HUES64 (cell line): ENCODE measurements around the gene TBC1D1.

Source experiments
- H3K27ac ChIP-seq: 2 replicates; pipeline ENCODE4 v1.7.0; 2013; ENCODE audit warnings: low read depth, low read length, inconsistent platforms
- H3K27me3 ChIP-seq: 2 replicates; pipeline ENCODE4 v1.6.1; 2013; ENCODE audit warnings: mild to moderate bottlenecking, low read length; ENCODE audit not compliant: insufficient read depth
- H3K36me3 ChIP-seq: 2 replicates; pipeline ENCODE4 v1.6.1; 2013; ENCODE audit warnings: mild to moderate bottlenecking, low read length; ENCODE audit not compliant: insufficient read depth
- H3K4me1 ChIP-seq: 2 replicates; pipeline ENCODE4 v1.6.1; 2013; ENCODE audit warnings: mild to moderate bottlenecking, low read length, moderate library complexity; ENCODE audit not compliant: insufficient read depth
- H3K4me3 ChIP-seq: 2 replicates; pipeline ENCODE4 v1.5.1; 2013; ENCODE audit warnings: mild to moderate bottlenecking, low read length, moderate library complexity
- H3K9ac ChIP-seq: 2 replicates; pipeline ENCODE4 v1.6.1; 2013; ENCODE audit warnings: mild to moderate bottlenecking, low read depth, low read length
- H3K9me3 ChIP-seq: 2 replicates; pipeline ENCODE4 v1.6.1; 2013; ENCODE audit warnings: low read depth, low read length; ENCODE audit not compliant: insufficient read depth
- WGBS: fragments of 150-250, 120-280 bp; methylation state at CpG from one replicate; pipeline ENCODE4 v1.1.7; 2013; ENCODE audit warnings: missing lambda C conversion rate; 5-methylcytosine and 5-hydroxymethylcytosine counted together

Gene TBC1D1

GRCh38 chr4:37983951-37984350 lies 93.1 kb downstream of the TBC1D1 start:
- 100% methylated on average over 1 of the region's 1 CpG for WGBS
- Histone ChIP-seq H3K36me3 (no peaks in the 10 kb centered on the region), H3K9ac (no peak overlapping the region), H3K4me1 (peaks cover 40% of the 10 kb centered on the region), H3K27ac (no peak overlapping the region), H3K27me3 (no peaks in the 10 kb centered on the region), H3K9me3 (no peaks in the 10 kb centered on the region), H3K4me3 (no peak overlapping the region)

DNA sequence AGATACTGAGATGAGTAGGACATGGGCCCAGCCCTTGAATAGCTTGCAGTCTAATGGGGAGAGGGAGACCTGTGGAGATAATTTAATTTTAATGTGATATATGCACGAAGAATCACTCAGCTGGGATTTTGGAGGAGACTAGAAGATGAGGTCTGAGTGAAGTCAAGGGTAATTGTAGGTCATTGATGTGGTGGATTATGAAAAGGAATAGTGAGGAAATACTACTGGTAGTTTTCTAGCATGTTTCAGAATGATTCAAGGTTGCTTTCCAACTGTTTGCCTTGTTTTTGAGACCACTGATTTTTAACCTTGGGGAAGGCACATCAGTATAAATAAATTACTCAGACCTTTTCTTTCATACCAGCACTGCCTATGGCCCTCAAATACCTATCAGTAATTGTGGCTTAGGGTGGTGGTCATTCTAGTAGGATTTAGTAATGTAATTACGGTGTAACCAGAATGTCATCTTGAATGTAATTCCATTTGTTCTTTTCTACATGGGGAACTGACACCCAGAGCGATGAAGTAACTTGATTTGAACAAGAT lies 94.9 kb downstream of the TBC1D1 start:
- no peak overlapping the region for H3K9ac ChIP-seq
- H3K36me3 ChIP-seq: no peaks in the 10 kb centered on the region
- 90% methylated on average over 3 of the region's 3 CpGs for WGBS
- peaks cover 53% of the 10 kb centered on the region for H3K4me1 ChIP-seq
- H3K4me3 ChIP-seq: no peak overlapping the region
- H3K9me3 ChIP-seq: no peaks in the 10 kb centered on the region
- no peak overlapping the region for H3K27ac ChIP-seq
- H3K27me3 ChIP-seq: no peaks in the 10 kb centered on the region

DNA sequence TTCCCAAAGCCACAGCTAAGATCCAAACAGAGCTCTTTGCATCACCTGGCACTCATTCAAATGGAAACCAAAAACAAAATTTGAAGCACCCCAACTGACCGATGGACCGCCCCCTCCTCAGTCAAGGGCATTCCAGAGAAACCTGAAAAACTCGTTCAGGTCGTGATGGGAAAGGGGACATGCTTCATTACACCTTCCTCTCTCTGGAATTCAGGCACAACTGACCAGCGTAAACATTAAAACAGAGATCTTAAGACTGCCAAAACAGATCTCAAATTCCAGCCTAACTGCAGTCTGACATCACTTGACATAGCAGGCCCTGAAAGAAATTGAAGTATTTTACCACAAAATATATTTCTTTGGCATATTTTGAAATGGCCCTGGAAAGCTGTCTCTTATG lies 97.8 kb downstream of the TBC1D1 start:
- 74% methylated on average over 5 of the region's 5 CpGs for WGBS
- Histone ChIP-seq H3K4me1 (peaks cover 47% of the 10 kb centered on the region), H3K27ac (peak overlapping the region; percentile 65), H3K9ac (no peak overlapping the region), H3K27me3 (no peaks in the 10 kb centered on the region), H3K4me3 (no peak overlapping the region; the same call in 1 of the 2 replicates), H3K36me3 (no peaks in the 10 kb centered on the region), H3K9me3 (no peaks in the 10 kb centered on the region)

- Histone ChIP-seq H3K9me3 (no peaks in the 10 kb centered on the region), H3K36me3 (no peaks in the 10 kb centered on the region), H3K9ac (peak overlapping the region; percentile 43; the same call in 1 of the 2 replicates), H3K4me3 (no peak overlapping the region), H3K27me3 (no peaks in the 10 kb centered on the region), H3K27ac (peak overlapping the region; percentile 65), H3K4me1 (peaks cover 57% of the 10 kb centered on the region)
- 92% methylated on average over 8 of the region's 8 CpGs for WGBS
These were observed 98.7 kb downstream of the TBC1D1 start for GRCh38 chr4:37989398-37990260.

DNA sequence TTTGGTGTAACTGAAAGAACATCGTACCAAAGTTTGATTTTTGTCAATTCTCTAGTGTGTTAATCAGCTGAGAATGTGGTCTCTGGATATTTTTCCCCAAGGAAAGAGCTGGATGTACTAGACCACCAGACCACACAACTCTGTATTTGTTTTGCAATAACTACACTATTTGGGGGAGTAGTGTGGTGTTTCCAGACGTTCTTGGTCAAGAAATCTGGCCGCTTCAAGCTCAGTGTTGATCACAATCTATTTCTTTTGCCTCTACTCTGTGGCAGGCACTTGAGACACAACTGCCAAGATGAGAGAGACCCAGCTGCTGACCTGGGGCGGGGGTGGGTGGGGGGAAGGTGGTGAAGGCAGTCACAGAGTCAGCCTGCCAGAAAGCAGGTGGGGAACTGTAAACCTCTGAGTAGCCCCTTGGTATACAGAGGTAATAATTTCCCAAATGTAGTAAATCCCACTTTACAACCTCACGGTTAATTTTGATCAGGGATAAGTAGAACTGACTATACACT lies 99.9 kb downstream of the TBC1D1 start:
- H3K9ac ChIP-seq: no peak overlapping the region
- H3K4me1 ChIP-seq: peaks cover 66% of the 10 kb centered on the region
- no peak overlapping the region for H3K4me3 ChIP-seq
- 80% methylated on average over 4 of the region's 5 CpGs for WGBS
- H3K36me3 ChIP-seq: no peaks in the 10 kb centered on the region
- H3K9me3 ChIP-seq: no peaks in the 10 kb centered on the region
- no peaks in the 10 kb centered on the region for H3K27me3 ChIP-seq
- H3K27ac ChIP-seq: no peak overlapping the region

GRCh38 chr4:37991623-37992410 lies 100.9 kb downstream of the TBC1D1 start:
- Histone ChIP-seq H3K36me3 (no peaks in the 10 kb centered on the region), H3K4me1 (peaks cover 66% of the 10 kb centered on the region), H3K9ac (no peak overlapping the region), H3K4me3 (no peak overlapping the region), H3K27ac (no peak overlapping the region), H3K27me3 (no peaks in the 10 kb centered on the region), H3K9me3 (no peaks in the 10 kb centered on the region)
- 94% methylated on average over 8 of the region's 8 CpGs for WGBS

- no peaks in the 10 kb centered on the region for H3K27me3 ChIP-seq
- H3K4me1 ChIP-seq: peaks cover 50% of the 10 kb centered on the region
- H3K9me3 ChIP-seq: no peaks in the 10 kb centered on the region
- H3K4me3 ChIP-seq: no peak overlapping the region
- H3K36me3 ChIP-seq: no peaks in the 10 kb centered on the region
- 88% methylated on average over 10 of the region's 10 CpGs for WGBS
- no peak overlapping the region for H3K27ac ChIP-seq
- no peak overlapping the region for H3K9ac ChIP-seq
These were observed 102.9 kb downstream of the TBC1D1 start for GRCh38 chr4:37993806-37994205.

GRCh38 chr4:37994569-37994968 lies 103.7 kb downstream of the TBC1D1 start:
- 77% methylated on average over 2 of the region's 3 CpGs for WGBS
- no peaks in the 10 kb centered on the region for H3K27me3 ChIP-seq
- no peaks in the 10 kb centered on the region for H3K9me3 ChIP-seq
- H3K36me3 ChIP-seq: no peaks in the 10 kb centered on the region
- no peak overlapping the region for H3K4me3 ChIP-seq
- H3K27ac ChIP-seq: no peak overlapping the region
- 0 out of 2 replicates have a peak overlapping the region, but pooled peaks have one; percentile 17 for H3K9ac ChIP-seq
- peaks cover 42% of the 10 kb centered on the region for H3K4me1 ChIP-seq

DNA sequence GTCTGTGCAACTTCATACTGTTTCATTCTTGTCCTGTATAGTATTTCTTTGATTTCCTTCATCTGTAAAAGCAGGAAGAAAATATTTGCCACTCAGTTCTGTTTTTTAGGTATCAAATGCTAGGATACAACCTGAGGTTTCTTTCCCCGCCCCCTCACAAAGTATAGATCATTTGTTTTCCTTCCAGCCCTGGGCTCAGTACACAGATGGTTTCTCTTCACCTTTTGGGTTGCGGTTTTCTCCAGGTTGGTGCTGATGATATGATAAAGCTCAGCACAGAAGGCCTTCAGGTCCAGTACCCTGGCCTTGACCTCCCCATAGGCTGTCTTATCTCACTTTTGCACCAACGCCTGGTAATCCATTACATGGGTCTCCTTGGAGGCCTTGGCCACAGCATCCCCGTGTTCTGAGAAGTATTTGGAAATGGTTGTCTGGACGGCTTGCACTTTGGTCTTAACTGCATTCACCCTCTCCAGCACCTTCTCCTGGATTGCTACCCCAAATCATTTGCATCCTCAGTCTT lies 104.5 kb downstream of the TBC1D1 start:
- Histone ChIP-seq H3K4me1 (peaks cover 34% of the 10 kb centered on the region), H3K4me3 (no peak overlapping the region), H3K27ac (no peak overlapping the region), H3K36me3 (no peaks in the 10 kb centered on the region), H3K9me3 (no peaks in the 10 kb centered on the region), H3K9ac (no peak overlapping the region), H3K27me3 (no peaks in the 10 kb centered on the region)
- WGBS: 92% methylated on average over 5 of the region's 5 CpGs

- no peaks in the 10 kb centered on the region for H3K36me3 ChIP-seq
- WGBS: 97% methylated on average over 4 of the region's 7 CpGs
- no peaks in the 10 kb centered on the region for H3K9me3 ChIP-seq
- no peaks in the 10 kb centered on the region for H3K27me3 ChIP-seq
- peaks cover 29% of the 10 kb centered on the region for H3K4me1 ChIP-seq
- no peak overlapping the region for H3K4me3 ChIP-seq
- H3K9ac ChIP-seq: no peak overlapping the region
- H3K27ac ChIP-seq: no peak overlapping the region
These were observed 105.3 kb downstream of the TBC1D1 start for GRCh38 chr4:37995981-37996775.
